GM11168 (cell line): ENCODE measurements around the gene SNAI1.
"Not testable (repeated sequence)": the region's sequence is repeated elsewhere in the genome, so short reads cannot be mapped to it uniquely, and the experiment has no call there.

Experiments
- in situ Hi-C: fragments of 300-500 bp; cut with MboI; formaldehyde crosslinking; loops from one replicate; pipeline ENCODE4 v1.12.0; 2022; ENCODE audit warnings: low sequenced_read_pairs; ENCODE audit not compliant: unreplicated experiment

The SNAI1 gene

GRCh38 chr20:49984426-49985153, 1.8 kb downstream of the SNAI1 start:
- in situ Hi-C loops: loop anchor here (5.0 kb wide), 2 partner anchors 78 to 183 kb away; no protein-coding TSS in a partner anchor

- in situ Hi-C loops: no loop called here
These were observed 2.4 kb downstream of the SNAI1 start for GRCh38 chr20:49985157-49985556.

GRCh38 chr20:49985617-49986016, 2.8 kb downstream of the SNAI1 start:
- in situ Hi-C loops: no loop called here

GRCh38 chr20:49986049-49986448, 3.3 kb downstream of the SNAI1 start:
- in situ Hi-C loops: no loop called here

- in situ Hi-C loops: no loop called here
These were observed 4.5 kb downstream of the SNAI1 start for GRCh38 chr20:49987015-49987867.

GRCh38 chr20:49987868-49988690, 5.3 kb downstream of the SNAI1 start:
- in situ Hi-C loops: no loop called here

- in situ Hi-C loops: no loop called here
These were observed 6.7 kb downstream of the SNAI1 start for GRCh38 chr20:49989234-49990065.

GRCh38 chr20:49990271-49990720, 7.5 kb downstream of the SNAI1 start:
- in situ Hi-C loops: no loop called here

- in situ Hi-C loops: no loop called here
These were observed 10.5 kb downstream of the SNAI1 start for GRCh38 chr20:49993301-49993751.

GRCh38 chr20:49995586-49995985, 12.8 kb downstream of the SNAI1 start:
- in situ Hi-C loops: no loop called here

- in situ Hi-C loops: not testable (repeated sequence)
These were observed 15.9 kb downstream of the SNAI1 start for GRCh38 chr20:49998478-49999188.

- in situ Hi-C loops: no loop called here
These were observed 16.5 kb downstream of the SNAI1 start for GRCh38 chr20:49999329-49999728.

GRCh38 chr20:50000548-50001222, 17.9 kb downstream of the SNAI1 start:
- in situ Hi-C loops: not testable (repeated sequence)

- in situ Hi-C loops: no loop called here
These were observed 19.1 kb downstream of the SNAI1 start for GRCh38 chr20:50001784-50002311.

- in situ Hi-C loops: no loop called here
These were observed 20.5 kb downstream of the SNAI1 start for GRCh38 chr20:50003253-50003656.

GRCh38 chr20:50004229-50004628, 21.4 kb downstream of the SNAI1 start:
- in situ Hi-C loops: no loop called here

GRCh38 chr20:50005471-50005981, 22.7 kb downstream of the SNAI1 start:
- in situ Hi-C loops: no loop called here

GRCh38 chr20:50007369-50007768, 24.6 kb downstream of the SNAI1 start:
- in situ Hi-C loops: no loop called here
